Testis (tissue), 2 donors: ENCODE results near the gene OR13C5.

ENCODE experiments used
- CTCF ChIP-seq, 3 experiments: fragments of 450-650 bp in 2 of 3; fragments of 200-600 bp in 1 of 3; sonication (generic) in 1 of 3; IDR thresholded peaks; one replicate each; pipeline ENCODE4 v1.5.1; 2016 to 2019; ENCODE audit warnings: antibody characterized with exemption in 3 of 3, mild to moderate bottlenecking in 2 of 3, moderate library complexity in 1 of 3
- POLR2A ChIP-seq: fragments of 450-650 bp; IDR thresholded peaks from one replicate; pipeline ENCODE4 v1.6.1; 2017; ENCODE audit warnings: antibody characterized with exemption, mild to moderate bottlenecking, moderate library complexity

GRCh38 chr9:104577263-104577662, 21.9 kb downstream of the OR13C5 start:
- TF ChIP-seq POLR2A (no peak), CTCF (IDR thresholded peaks at IDR 0.05) (no peak)
